Stimulated activated naive CD8-positive, alpha-beta T cell treated with anti-CD3 and anti-CD28 coated beads, Interleukin-15, Interleukin-2, amounts not matched to agents 100 U/mL and 50 U/mL, for 24 hours (primary cell): ENCODE results near the gene TOMM40L.
A peak's percentile ranks its signal among the peaks of the same experiment; 100 is the strongest.
"Not testable (repeated sequence)": the region's sequence is repeated elsewhere in the genome, so short reads cannot be mapped to it uniquely, and the experiment has no call there.

Source experiments
- ATAC-seq: fragments of 150-1000 bp; cut with Tn5 transposase; one replicate; pipeline ENCODE4 v1.10.0; 2021
- DNase-seq: peaks from one replicate; pipeline ENCODE4 v3.0.0; 2021

TOMM40L gene

GRCh38 chr1:161220002-161220401, 5.9 kb upstream of the TOMM40L start:
- no peak for DNase-seq

GRCh38 chr1:161222175-161223019, 3.5 kb upstream of the TOMM40L start:
- ATAC-seq (no peak), DNase-seq (no peak)

More at GRCh38 chr1:161220002-161220401, 5.9 kb upstream of the TOMM40L start:
- no peak for ATAC-seq

GRCh38 chr1:161223805-161224694, 1.8 kb upstream of the TOMM40L start:
- DNase-seq: no peak
- no peak for ATAC-seq

GRCh38 chr1:161224695-161225087, 1.2 kb upstream of the TOMM40L start:
- not testable (repeated sequence) for DNase-seq, ATAC-seq

GRCh38 chr1:161225178-161225533, 704 bp upstream of the TOMM40L start:
- ATAC-seq (peak; percentile 0), DNase-seq (no peak)

- no peak for DNase-seq
Measured at GRCh38 chr1:161226320-161226711, 456 bp downstream of the TOMM40L start.

GRCh38 chr1:161226759-161227158, 899 bp downstream of the TOMM40L start:
- ATAC-seq (no peak), DNase-seq (no peak)

More at GRCh38 chr1:161226320-161226711, 456 bp downstream of the TOMM40L start:
- ATAC-seq: no peak

- DNase-seq (peak; percentile 94), ATAC-seq (peak; percentile 58)
Measured at GRCh38 chr1:161227196-161227871, 1.5 kb downstream of the TOMM40L start.

GRCh38 chr1:161228032-161228431, 2.2 kb downstream of the TOMM40L start:
- DNase-seq (no peak), ATAC-seq (no peak)

- no peak for DNase-seq
- no peak for ATAC-seq
Measured at GRCh38 chr1:161229896-161230295, 4.0 kb downstream of the TOMM40L start.

GRCh38 chr1:161230762-161231161, 4.9 kb downstream of the TOMM40L start:
- DNase-seq: no peak
- ATAC-seq: no peak

- no peak for DNase-seq
- no peak for ATAC-seq
Measured at GRCh38 chr1:161233102-161233501, 7.2 kb downstream of the TOMM40L start.

GRCh38 chr1:161235957-161236775, 10.3 kb downstream of the TOMM40L start:
- ATAC-seq (no peak), DNase-seq (no peak)

- DNase-seq (no peak), ATAC-seq (no peak)
Measured at GRCh38 chr1:161238039-161238473, 12.2 kb downstream of the TOMM40L start, which contains the start of gene NR1I3. NR1I3 (minus strand) TSS chr1:161238203; CDS start chr1:161236565, 1,638 bp downstream.

GRCh38 chr1:161241682-161242081, 15.8 kb downstream of the TOMM40L start:
- DNase-seq: no peak

GRCh38 chr1:161242313-161242712, 16.5 kb downstream of the TOMM40L start:
- ATAC-seq (no peak), DNase-seq (no peak)

More at GRCh38 chr1:161241682-161242081, 15.8 kb downstream of the TOMM40L start:
- no peak for ATAC-seq

GRCh38 chr1:161244888-161245287, 19.0 kb downstream of the TOMM40L start:
- DNase-seq (no peak), ATAC-seq (no peak)

GRCh38 chr1:161250100-161250499, 24.2 kb downstream of the TOMM40L start:
- not testable (repeated sequence) for DNase-seq, ATAC-seq

GRCh38 chr1:161250829-161251228, 25.0 kb downstream of the TOMM40L start:
- DNase-seq (no peak), ATAC-seq (no peak)

GRCh38 chr1:161251579-161251978, 25.7 kb downstream of the TOMM40L start:
- no peak for ATAC-seq
- DNase-seq: no peak

GRCh38 chr1:161255302-161255701, 29.4 kb downstream of the TOMM40L start:
- not testable (repeated sequence) for ATAC-seq

More at GRCh38 chr1:161255302-161255701, 29.4 kb downstream of the TOMM40L start:
- not testable (repeated sequence) for DNase-seq
